IMR-90 (cell line): ENCODE measurements around the gene TEX36. TPM values are rescaled to one million over a fixed set of nuclear protein-coding genes. Genes with fewer than 3 reads are reported as not detected.

Experiments
- ATAC-seq: fragments of 200-7000 bp; cut with Tn5 transposase; 2 replicates; pipeline ENCODE4 v1.9.1; 2020; ENCODE audit warnings: low read depth, mild to moderate bottlenecking, moderate library complexity
- BruUV-seq: library from RNA; stranded (reverse); fragments of 400-500 nt; replicated peaks from 2 replicates; lab custom pipeline; 2021; lab: Mats Ljungman, UMichigan
- CTCF ChIA-PET: fragments of 300-600 bp; formaldehyde crosslinking; extraction: SDS; loops from one replicate; lab custom pipeline; 2021; ENCODE audit warnings: antibody characterized with exemption; lab: Yijun Ruan, JAX
- POLR2A ChIA-PET: fragments of 300-600 bp; sonication (Branson Sonifier 250); formaldehyde crosslinking; loops from one replicate; lab custom pipeline; 2022; ENCODE audit warnings: antibody characterized with exemption; ENCODE audit not compliant: unreplicated experiment; lab: Charles Lee
- DNase-seq: peaks from one replicate; pipeline ENCODE4 v3.0.0; 2013
- H2AFZ ChIP-seq: replicated peaks from 2 replicates; pipeline ENCODE3; 2013; ENCODE audit warnings: low read length, mild to moderate bottlenecking; ENCODE audit not compliant: poor library complexity
- H2AK5ac ChIP-seq: 2 replicates; pipeline ENCODE4 v1.6.1; 2013; ENCODE audit warnings: low read depth, low read length, inconsistent platforms
- H2AK9ac ChIP-seq: replicated peaks from 2 replicates; pipeline ENCODE3; 2013; ENCODE audit warnings: mild to moderate bottlenecking, low read depth, low read length, moderate library complexity; ENCODE audit not compliant: poor library complexity
- H2BK120ac ChIP-seq: 2 replicates; pipeline ENCODE4 v1.6.1; 2013; ENCODE audit warnings: low read depth, low read length, inconsistent platforms
- H2BK15ac ChIP-seq: 3 replicates; pipeline ENCODE4 v1.6.1; 2013; ENCODE audit warnings: low read depth, low read length, inconsistent platforms
- H2BK20ac ChIP-seq: 2 replicates; pipeline ENCODE4 v1.6.1; 2013; ENCODE audit warnings: low read depth, mild to moderate bottlenecking, inconsistent platforms, low read length, moderate library complexity
- H2BK5ac ChIP-seq: 2 replicates; pipeline ENCODE4 v1.6.1; 2013; ENCODE audit warnings: mild to moderate bottlenecking, low read depth, low read length, inconsistent platforms; ENCODE audit not compliant: poor library complexity, severe bottlenecking
- H3K14ac ChIP-seq: replicated peaks from 2 replicates; pipeline ENCODE4 v1.6.1; 2013; ENCODE audit warnings: low read depth, low read length, inconsistent platforms
- H3K18ac ChIP-seq: 2 replicates; pipeline ENCODE4 v1.6.1; 2013; ENCODE audit warnings: low read depth, low read length, control low read depth
- H3K23ac ChIP-seq: 2 replicates; pipeline ENCODE4 v1.6.1; 2013; ENCODE audit warnings: low read depth, low read length, inconsistent platforms
- H3K27ac ChIP-seq: 2 replicates; pipeline ENCODE4 v1.5.1; 2013; ENCODE audit warnings: mild to moderate bottlenecking, control low read depth, low read length; ENCODE audit not compliant: insufficient read depth
- H3K27me3 ChIP-seq: 2 replicates; pipeline ENCODE4 v1.6.1; 2013; ENCODE audit warnings: low read length; ENCODE audit not compliant: control insufficient read depth, insufficient read depth
- H3K36me3 ChIP-seq: 2 replicates; pipeline ENCODE4 v1.6.1; 2013; ENCODE audit warnings: low read length, mixed read lengths; ENCODE audit not compliant: control insufficient read depth, insufficient read depth
- H3K4ac ChIP-seq: 2 replicates; pipeline ENCODE4 v1.6.1; 2013; ENCODE audit warnings: low read depth, low read length, inconsistent platforms
- H3K4me1 ChIP-seq: 2 replicates; pipeline ENCODE4 v1.6.1; 2013; ENCODE audit warnings: low read length, mixed read lengths; ENCODE audit not compliant: control insufficient read depth, insufficient read depth
- H3K4me2 ChIP-seq: 2 replicates; pipeline ENCODE4 v1.6.1; 2013; ENCODE audit warnings: low read depth, mild to moderate bottlenecking, control low read depth, low read length, moderate library complexity
- H3K4me3 ChIP-seq: 2 replicates; pipeline ENCODE4 v1.5.1; 2013; ENCODE audit warnings: low read depth, mild to moderate bottlenecking, control low read depth, low read length, moderate library complexity; ENCODE audit not compliant: insufficient read depth
- H3K56ac ChIP-seq: 2 replicates; pipeline ENCODE4 v1.6.1; 2013; ENCODE audit warnings: low read length, inconsistent platforms; ENCODE audit not compliant: insufficient read depth; ENCODE audit errors: extremely low read depth
- H3K79me1 ChIP-seq, 2 experiments: 2 replicates each; pipeline ENCODE4 v1.6.1; 2013; ENCODE audit warnings: low read length in 2 of 2, inconsistent platforms in 1 of 2, low read depth in 1 of 2
- H3K9ac ChIP-seq: 2 replicates; pipeline ENCODE4 v1.6.1; 2013; ENCODE audit warnings: low read depth, low read length, control low read depth
- H3K9me1 ChIP-seq: 2 replicates; pipeline ENCODE4 v1.6.1; 2013; ENCODE audit warnings: low read length, inconsistent platforms; ENCODE audit not compliant: insufficient read depth
- H3K9me3 ChIP-seq: 2 replicates; pipeline ENCODE4 v1.6.1; 2013; ENCODE audit warnings: low read length; ENCODE audit not compliant: control insufficient read depth, insufficient read depth
- H4K20me1 ChIP-seq: 2 replicates; pipeline ENCODE4 v1.6.1; 2013; ENCODE audit warnings: low read length, inconsistent platforms; ENCODE audit not compliant: insufficient read depth
- H4K5ac ChIP-seq: 2 replicates; pipeline ENCODE4 v1.6.1; 2013; ENCODE audit warnings: mild to moderate bottlenecking, low read depth, low read length, control low read depth
- H4K8ac ChIP-seq, 2 experiments: 2 replicates each; pipeline ENCODE4 v1.6.1; 2013; ENCODE audit warnings: low read depth in 2 of 2, low read length in 2 of 2, control low read depth in 1 of 2, inconsistent platforms in 1 of 2
- H4K91ac ChIP-seq: 2 replicates; pipeline ENCODE4 v1.6.1; 2013; ENCODE audit warnings: low read depth, low read length, inconsistent platforms; ENCODE audit not compliant: insufficient read depth
- BHLHE40 ChIP-seq: fragments of 150-350 bp; IDR thresholded peaks from 2 replicates; pipeline ENCODE4 v1.6.1; 2016; ENCODE audit warnings: mild to moderate bottlenecking, low read depth, low read length
- CEBPB ChIP-seq: IDR thresholded peaks from 2 replicates; pipeline ENCODE4 v1.6.1; 2012; ENCODE audit warnings: low read depth, low read length, improper control_type of control experiment
- CHD1 ChIP-seq: IDR thresholded peaks from 2 replicates; pipeline ENCODE4 v1.6.1; 2012; ENCODE audit warnings: low read depth, low read length, improper control_type of control experiment
- FOS ChIP-seq: fragments of 150-350 bp; IDR thresholded peaks from 2 replicates; pipeline ENCODE4 v1.6.1; 2016; ENCODE audit warnings: low read depth, low read length
- MAFK ChIP-seq: IDR thresholded peaks from 2 replicates; pipeline ENCODE4 v1.6.1; 2012; ENCODE audit warnings: low read depth, low read length, improper control_type of control experiment
- MAZ ChIP-seq: IDR thresholded peaks from 2 replicates; pipeline ENCODE4 v1.6.1; 2012; ENCODE audit warnings: low read depth, mild to moderate bottlenecking, low read length, improper control_type of control experiment, moderate library complexity, borderline replicate concordance
- MXI1 ChIP-seq: IDR thresholded peaks from 2 replicates; pipeline ENCODE4 v1.6.1; 2012; ENCODE audit warnings: low read depth, mild to moderate bottlenecking, low read length, moderate library complexity, borderline replicate concordance
- NFE2L2 ChIP-seq: fragments of 150-350 bp; IDR thresholded peaks from 2 replicates; pipeline ENCODE4 v1.6.1; 2016; ENCODE audit warnings: low read depth, mild to moderate bottlenecking, low read length
- POLR2A ChIP-seq: IDR thresholded peaks from 2 replicates; pipeline ENCODE4 v1.6.1; 2012; ENCODE audit warnings: mild to moderate bottlenecking, low read depth, low read length
- RAD21 ChIP-seq: IDR thresholded peaks from 2 replicates; pipeline ENCODE4 v1.6.1; 2012; ENCODE audit warnings: low read length, improper control_type of control experiment
- RCOR1 ChIP-seq: IDR thresholded peaks from 2 replicates; pipeline ENCODE4 v1.6.1; 2012; ENCODE audit warnings: mild to moderate bottlenecking, low read length, improper control_type of control experiment; ENCODE audit not compliant: insufficient replicate concordance
- RFX5 ChIP-seq: IDR thresholded peaks from 2 replicates; pipeline ENCODE4 v1.8.0; 2012; ENCODE audit warnings: low read depth, mild to moderate bottlenecking, low read length, moderate library complexity
- SMC3 ChIP-seq: fragments of 150-350 bp; IDR thresholded peaks from 2 replicates; pipeline ENCODE4 v1.6.1; 2016; ENCODE audit warnings: low read depth, mild to moderate bottlenecking, antibody characterized with exemption, low read length, moderate library complexity
- WGBS, 2 experiments: methylation state at CpG; one replicate each; pipeline versions ENCODE4 v1.1.5 to v1.1.7; 2013; ENCODE audit warnings: missing lambda C conversion rate in 2 of 2; ENCODE audit not compliant: insufficient read length in 1 of 2; ENCODE audit errors: extremely low coverage in 2 of 2; 5-methylcytosine and 5-hydroxymethylcytosine counted together
- dilution Hi-C: fragments of 300-500 bp; cut with HindIII; formaldehyde crosslinking; loops from one replicate; pipeline ENCODE4 v1.14.3; 2018; ENCODE audit warnings: low sequenced_read_pairs; ENCODE audit not compliant: unreplicated experiment
- in situ Hi-C: fragments of 300-500 bp; cut with MboI; formaldehyde crosslinking; loops from 3 replicates; pipeline ENCODE4 v1.14.3; 2019; ENCODE audit warnings: low sequenced_read_pairs, inconsistent platforms, mixed read lengths
- intact Hi-C: fragments of 100-400 bp; cut with micrococcal nuclease; formaldehyde crosslinking; loops from 2 replicates; pipeline ENCODE4 v1.10.0; 2022
- polyA plus RNA-seq, 3 experiments: library from polyadenylated mRNA; depleted of rRNA; stranded (reverse); fragments of >200 nt; gene quantifications; 2 replicates each; pipeline ENCODE4 v1.2.3, GENCODE V29; 2012; ENCODE audit warnings: low replicate concordance in 1 of 3
- total RNA-seq: library from RNA; depleted of rRNA; stranded (reverse); fragments of >200 nt; gene quantifications from 2 replicates; pipeline ENCODE4 v1.2.3, GENCODE V29; 2012
- TF ChIP-seq, protein P1 (sequence below): fragments of 150-350 bp; IDR thresholded peaks from 2 replicates; pipeline ENCODE4 v1.6.1; 2016; ENCODE audit warnings: low read depth, mild to moderate bottlenecking, low read length, moderate library complexity, borderline replicate concordance
- TF ChIP-seq, protein P2 (sequence below): fragments of 150-350 bp; IDR thresholded peaks from 2 replicates; pipeline ENCODE4 v1.6.1; 2017; ENCODE audit warnings: mild to moderate bottlenecking, antibody characterized with exemption, low read length, low read depth
- TF ChIP-seq, protein P3 (sequence below): conservative IDR thresholded peaks from 2 replicates; pipeline ENCODE4 v1.5.1; 2012; ENCODE audit warnings: mild to moderate bottlenecking, low read depth, low read length, improper control_type of control experiment

Gene TEX36
- total and polyA plus RNA-seq, 2 of the 4 experiments (the other 2 are of a cell fraction), result not detected

GRCh38 chr10:125609859-125610258 lies 73.1 kb downstream of the TEX36 start:
- H2BK5ac ChIP-seq, result no peak overlapping the region
- H3K9ac ChIP-seq, result no peak overlapping the region
- ChIA-PET POLR2A (no interaction called here), CTCF (no interaction called here)
- no peaks in the 10 kb centered on the region for H3K27me3 ChIP-seq
- H4K8ac ChIP-seq, result no peak overlapping the region
- no peak overlapping the region for H4K91ac ChIP-seq
- H2AK5ac ChIP-seq, result no peak overlapping the region
- H3K9me1 ChIP-seq, result no peaks in the 10 kb centered on the region; the same call in 1 of the 2 replicates
- H2AK9ac ChIP-seq, result no peak overlapping the region
- H3K14ac ChIP-seq, result no peak overlapping the region
- no peak overlapping the region for H3K23ac ChIP-seq
- no peak for TF ChIP-seq RCOR1
- TF ChIP-seq MAFK, result no peak
- no peak for TF ChIP-seq RAD21
- no peak for TF ChIP-seq CEBPB
- TF ChIP-seq MXI1, result no peak
- no peak for TF ChIP-seq CHD1
- no peak for TF ChIP-seq POLR2A
- no peak for TF ChIP-seq NFE2L2
- TF ChIP-seq MAZ, result no peak
- TF ChIP-seq, protein P1, sequence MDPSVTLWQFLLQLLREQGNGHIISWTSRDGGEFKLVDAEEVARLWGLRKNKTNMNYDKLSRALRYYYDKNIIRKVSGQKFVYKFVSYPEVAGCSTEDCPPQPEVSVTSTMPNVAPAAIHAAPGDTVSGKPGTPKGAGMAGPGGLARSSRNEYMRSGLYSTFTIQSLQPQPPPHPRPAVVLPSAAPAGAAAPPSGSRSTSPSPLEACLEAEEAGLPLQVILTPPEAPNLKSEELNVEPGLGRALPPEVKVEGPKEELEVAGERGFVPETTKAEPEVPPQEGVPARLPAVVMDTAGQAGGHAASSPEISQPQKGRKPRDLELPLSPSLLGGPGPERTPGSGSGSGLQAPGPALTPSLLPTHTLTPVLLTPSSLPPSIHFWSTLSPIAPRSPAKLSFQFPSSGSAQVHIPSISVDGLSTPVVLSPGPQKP, result no peak
- no peak for TF ChIP-seq BHLHE40
- TF ChIP-seq, protein P2, sequence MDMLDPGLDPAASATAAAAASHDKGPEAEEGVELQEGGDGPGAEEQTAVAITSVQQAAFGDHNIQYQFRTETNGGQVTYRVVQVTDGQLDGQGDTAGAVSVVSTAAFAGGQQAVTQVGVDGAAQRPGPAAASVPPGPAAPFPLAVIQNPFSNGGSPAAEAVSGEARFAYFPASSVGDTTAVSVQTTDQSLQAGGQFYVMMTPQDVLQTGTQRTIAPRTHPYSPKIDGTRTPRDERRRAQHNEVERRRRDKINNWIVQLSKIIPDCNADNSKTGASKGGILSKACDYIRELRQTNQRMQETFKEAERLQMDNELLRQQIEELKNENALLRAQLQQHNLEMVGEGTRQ, result no peak
- no peak for TF ChIP-seq RFX5
- no peak for TF ChIP-seq SMC3
- TF ChIP-seq, protein P3, sequence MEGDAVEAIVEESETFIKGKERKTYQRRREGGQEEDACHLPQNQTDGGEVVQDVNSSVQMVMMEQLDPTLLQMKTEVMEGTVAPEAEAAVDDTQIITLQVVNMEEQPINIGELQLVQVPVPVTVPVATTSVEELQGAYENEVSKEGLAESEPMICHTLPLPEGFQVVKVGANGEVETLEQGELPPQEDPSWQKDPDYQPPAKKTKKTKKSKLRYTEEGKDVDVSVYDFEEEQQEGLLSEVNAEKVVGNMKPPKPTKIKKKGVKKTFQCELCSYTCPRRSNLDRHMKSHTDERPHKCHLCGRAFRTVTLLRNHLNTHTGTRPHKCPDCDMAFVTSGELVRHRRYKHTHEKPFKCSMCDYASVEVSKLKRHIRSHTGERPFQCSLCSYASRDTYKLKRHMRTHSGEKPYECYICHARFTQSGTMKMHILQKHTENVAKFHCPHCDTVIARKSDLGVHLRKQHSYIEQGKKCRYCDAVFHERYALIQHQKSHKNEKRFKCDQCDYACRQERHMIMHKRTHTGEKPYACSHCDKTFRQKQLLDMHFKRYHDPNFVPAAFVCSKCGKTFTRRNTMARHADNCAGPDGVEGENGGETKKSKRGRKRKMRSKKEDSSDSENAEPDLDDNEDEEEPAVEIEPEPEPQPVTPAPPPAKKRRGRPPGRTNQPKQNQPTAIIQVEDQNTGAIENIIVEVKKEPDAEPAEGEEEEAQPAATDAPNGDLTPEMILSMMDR, result no peak
- TF ChIP-seq FOS, result no peak
- dilution Hi-C loops (no loop called here), in situ Hi-C loops (no loop called here), intact Hi-C loops (no loop called here)
- no peaks in the 10 kb centered on the region for H3K9me3 ChIP-seq
- no peaks in the 10 kb centered on the region for H3K79me1 ChIP-seq
- no peak overlapping the region for H4K5ac ChIP-seq
- no peaks in the 10 kb centered on the region for H4K20me1 ChIP-seq
- BruUV-seq, result no TSS peak
- H3K18ac ChIP-seq, result no peak overlapping the region
- H3K27ac ChIP-seq, result no peak overlapping the region
- H3K4me3 ChIP-seq, result no peak overlapping the region
- no peak overlapping the region for H2BK20ac ChIP-seq
- no peak overlapping the region for H2BK120ac ChIP-seq
- ATAC-seq (no peak), DNase-seq (no peak)
- 50% methylated on average over 1 of the region's 4 CpGs; no CpG with 5 or more reads in 1 of the 2 experiments for WGBS, 2 experiments
- no peak overlapping the region for H3K56ac ChIP-seq
- no peaks in the 10 kb centered on the region for H3K4me1 ChIP-seq
- no peak overlapping the region for H2AFZ ChIP-seq
- H3K4me2 ChIP-seq, result no peak overlapping the region
- H2BK15ac ChIP-seq, result no peak overlapping the region
- no peak overlapping the region for H3K4ac ChIP-seq
- H3K36me3 ChIP-seq, result no peaks in the 10 kb centered on the region
